Measurements from ENCODE around the gene ERV3-1.
"Not testable (repeated sequence)": the region's sequence is repeated elsewhere in the genome, so short reads cannot be mapped to it uniquely, and the experiment has no call there.

GRCh38 chr7:65051654-65052053 lies 45.2 kb upstream of the ERV3-1 start:
- not testable (repeated sequence) for TF ChIP-seq POLR2AphosphoS5, SPI1, POLR2A, TAF1 (IDR thresholded peaks at IDR 0.05; ENCODE audit: low read depth, low read length)

All from GM12891 (cell line).